HG02884 (cell line): ENCODE data around the gene JADE2.

ENCODE experiments used
- ATAC-seq: cut with Tn5 transposase; IDR thresholded peaks from one replicate; pipeline ENCODE4 v1.9.1; 2021; ENCODE audit warnings: mild to moderate bottlenecking, moderate library complexity; ENCODE audit not compliant: unreplicated experiment

The JADE2 gene

DNA sequence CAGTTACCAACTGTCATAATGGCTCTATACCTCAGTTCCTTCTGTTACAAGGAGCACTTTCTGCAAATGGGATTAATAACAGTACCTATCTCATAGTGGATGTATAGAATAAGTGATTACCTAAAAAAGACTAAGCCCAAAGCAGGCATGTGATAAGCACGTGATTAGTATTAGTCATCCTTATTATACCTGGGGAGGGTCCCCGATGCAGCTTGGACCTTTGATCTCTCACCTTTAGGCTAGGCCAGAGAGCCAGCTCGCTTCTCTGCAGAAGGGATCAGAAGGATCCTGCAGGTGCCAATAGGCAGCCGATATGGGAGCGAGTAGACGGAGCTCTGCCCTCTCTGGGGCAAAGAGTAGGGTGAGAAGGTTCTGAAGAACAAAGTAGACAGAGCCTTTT is 4.0 kb downstream of the JADE2 start:
- ATAC-seq = no peak

GRCh38 chr5:134530301-134531077 is 5.0 kb downstream of the JADE2 start:
- ATAC-seq = no peak

- no peak for ATAC-seq
These were observed 7.8 kb downstream of the JADE2 start for GRCh38 chr5:134533115-134533815.

DNA sequence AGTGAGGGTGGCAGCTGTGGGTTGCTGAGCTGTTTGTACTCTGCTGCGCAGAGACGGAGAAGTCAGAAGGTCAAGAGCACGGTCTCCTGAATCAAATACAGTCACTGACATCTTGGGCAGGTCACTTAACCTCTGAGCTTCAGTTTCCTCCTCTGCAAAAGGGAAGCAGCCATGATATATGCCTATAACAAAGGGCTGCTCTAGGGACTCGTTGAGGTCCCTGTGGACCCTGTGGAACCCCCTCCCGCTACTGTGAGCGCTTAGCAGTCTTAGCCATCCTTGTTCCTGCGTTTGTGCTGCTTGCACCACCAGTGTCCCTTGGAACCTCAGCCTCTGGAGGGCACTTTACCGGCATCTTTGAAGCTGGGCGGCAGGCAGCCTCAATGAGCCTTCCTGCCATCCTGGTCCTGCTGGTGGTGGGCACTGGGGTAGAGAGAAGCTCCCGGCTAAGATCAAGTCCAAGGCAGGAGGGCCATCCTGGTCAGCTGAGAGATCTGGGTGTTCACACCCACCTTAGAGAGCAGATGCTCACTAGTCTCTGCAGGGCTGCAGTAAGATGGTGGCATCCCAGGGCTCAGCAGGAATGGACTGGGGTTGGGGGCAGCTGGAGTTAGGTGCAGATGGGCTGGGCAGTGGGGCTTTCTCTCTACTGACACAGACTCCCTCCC is 8.7 kb downstream of the JADE2 start:
- no peak for ATAC-seq

DNA sequence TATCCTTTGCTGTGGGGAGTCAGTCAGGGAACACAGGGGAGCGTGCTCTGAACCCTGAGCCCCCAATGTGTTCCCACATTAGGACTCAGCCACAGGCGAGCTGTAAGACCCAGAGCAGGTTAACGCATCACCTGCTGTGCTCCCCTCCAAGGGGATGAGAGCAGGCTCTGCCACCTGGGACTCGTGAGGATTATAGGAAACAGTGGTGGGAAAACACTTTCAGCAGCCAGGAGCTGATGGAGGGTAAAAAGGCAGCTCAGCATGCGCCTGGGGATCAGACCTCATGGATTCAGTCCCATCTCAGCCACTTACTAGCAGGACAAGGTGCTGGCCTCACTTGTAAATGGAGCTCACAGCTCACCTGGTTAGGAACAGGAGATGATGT is 9.2 kb downstream of the JADE2 start:
- no peak for ATAC-seq

- ATAC-seq = no peak
These were observed 11.4 kb downstream of the JADE2 start for GRCh38 chr5:134536876-134537275.

- no peak for ATAC-seq
These were observed 11.8 kb downstream of the JADE2 start for GRCh38 chr5:134537297-134537696.

- ATAC-seq = no peak
These were observed 12.8 kb downstream of the JADE2 start for GRCh38 chr5:134538296-134538695.

DNA sequence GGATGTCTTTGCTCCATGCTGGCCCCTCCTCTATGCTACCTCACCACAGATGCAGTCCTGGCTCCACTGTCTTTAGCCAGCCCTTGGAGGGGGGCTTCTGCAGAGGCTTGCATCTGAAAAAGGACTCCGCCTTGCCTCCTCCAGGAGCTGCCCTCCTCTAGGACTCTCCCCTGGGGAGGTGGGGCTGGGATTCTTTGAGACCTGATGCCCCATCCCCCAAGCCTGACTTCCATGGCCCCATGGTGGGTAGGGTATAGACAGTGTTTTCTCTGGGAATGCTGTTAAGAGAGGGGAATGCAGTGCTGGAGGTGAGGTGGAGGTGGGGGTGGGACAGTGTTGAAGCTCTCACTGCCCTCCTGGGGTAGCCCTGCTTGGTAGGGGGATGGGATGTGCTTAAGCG is 14.3 kb downstream of the JADE2 start:
- ATAC-seq = no peak

GRCh38 chr5:134540747-134541733 is 15.6 kb downstream of the JADE2 start:
- no peak for ATAC-seq

- ATAC-seq = no peak
These were observed 16.4 kb downstream of the JADE2 start for GRCh38 chr5:134541736-134542376.

DNA sequence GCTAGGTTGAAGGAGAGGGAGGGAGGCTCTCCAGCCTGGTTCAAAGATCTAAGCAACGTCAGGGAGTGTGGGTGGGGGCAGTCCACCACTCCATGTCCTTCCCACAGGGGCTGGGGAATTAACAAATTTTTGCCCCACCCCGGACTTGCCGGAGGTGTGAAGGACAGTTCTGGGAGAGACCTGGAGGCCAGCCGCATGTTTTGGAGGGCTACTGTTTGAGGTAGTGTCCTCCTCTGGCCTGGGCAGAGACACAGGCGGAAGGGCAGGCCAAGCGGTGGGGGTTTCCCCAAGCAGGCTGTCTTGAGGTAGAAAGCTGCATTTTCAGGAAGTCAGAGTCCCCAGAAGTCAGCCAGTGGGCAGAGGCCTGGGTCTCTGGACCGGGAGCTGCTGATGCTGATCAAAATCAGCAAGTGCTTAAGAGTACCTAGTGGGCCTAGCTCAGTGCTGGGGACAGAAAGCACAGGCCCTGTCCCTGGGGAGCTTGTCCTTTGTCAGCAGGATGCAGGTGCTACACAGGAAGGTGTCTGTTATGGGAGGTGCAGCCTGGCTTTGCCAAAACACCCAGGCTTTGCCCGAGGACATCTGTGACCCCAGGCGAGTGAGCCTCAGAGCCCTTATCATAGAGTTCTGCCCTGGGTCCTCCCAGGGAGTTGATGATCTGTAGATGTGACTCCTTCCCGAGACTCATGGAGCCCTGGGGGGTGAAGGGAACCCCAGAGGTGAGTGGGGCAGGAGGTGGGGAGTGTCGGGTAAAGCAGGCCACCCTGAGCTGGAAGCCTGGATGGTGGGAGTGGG is 18.5 kb downstream of the JADE2 start:
- ATAC-seq = peak; percentile 44

DNA sequence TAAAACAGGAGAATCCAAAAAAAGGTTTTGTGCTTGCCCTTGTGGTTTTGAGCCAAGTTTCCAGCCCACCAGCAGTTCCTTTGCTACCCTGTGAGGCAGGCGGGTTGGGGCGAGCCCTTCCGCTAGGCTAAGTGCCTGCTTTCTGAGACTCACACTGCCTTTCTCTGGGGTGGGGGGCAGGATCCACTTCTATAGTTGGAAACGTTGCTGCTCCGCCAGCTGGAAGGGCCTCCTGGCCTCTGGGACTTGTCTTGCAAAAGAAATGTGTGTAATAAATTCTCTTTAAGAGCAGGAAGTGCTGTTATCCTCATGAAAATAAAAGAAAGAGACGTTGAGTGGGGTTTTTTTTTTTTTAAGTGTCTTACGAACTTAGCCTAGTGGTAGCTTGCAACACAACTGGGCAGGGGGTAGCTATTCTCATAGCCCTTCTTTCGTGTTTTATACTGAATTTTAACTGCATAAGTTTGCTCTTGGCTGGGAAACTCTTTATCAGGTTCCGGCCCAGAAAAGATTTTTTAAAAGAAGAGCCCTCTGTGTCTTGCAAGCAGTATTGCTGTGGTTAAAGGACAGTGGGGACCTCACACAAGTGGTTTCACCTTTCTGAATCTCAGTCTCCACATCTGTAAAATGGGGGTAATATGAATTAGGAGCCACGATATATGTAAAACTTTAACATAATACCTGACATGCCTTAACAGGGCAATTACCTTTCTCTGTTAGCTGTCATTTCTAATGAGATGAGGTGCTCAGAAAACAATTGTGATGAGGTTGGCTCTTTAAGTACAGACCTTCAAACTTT is 19.8 kb downstream of the JADE2 start:
- ATAC-seq = no peak

- ATAC-seq = no peak
These were observed 21.6 kb downstream of the JADE2 start for GRCh38 chr5:134547066-134547465.

- no peak for ATAC-seq
These were observed 22.1 kb downstream of the JADE2 start for GRCh38 chr5:134547579-134547978.

- ATAC-seq = no peak
These were observed 22.7 kb downstream of the JADE2 start for GRCh38 chr5:134547999-134548658.

DNA sequence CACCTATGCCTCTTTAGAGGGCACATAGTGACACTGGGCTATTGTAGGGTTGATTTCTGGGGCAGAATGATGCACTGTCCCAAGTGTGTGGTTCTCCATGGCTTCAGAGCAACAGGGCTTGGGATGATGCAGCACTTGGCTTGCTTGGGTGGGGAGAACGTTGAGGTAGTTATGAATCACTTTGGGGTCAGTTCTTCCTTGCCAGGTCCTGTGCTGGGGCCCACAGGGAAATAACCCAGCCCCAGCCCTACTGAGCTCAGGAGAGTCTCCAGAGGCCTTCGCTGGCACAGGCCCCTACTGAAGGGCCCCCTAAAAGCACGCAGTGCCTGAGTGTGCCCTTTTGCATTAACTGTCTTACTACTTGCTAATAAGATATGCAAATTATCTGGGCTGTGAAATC is 24.2 kb downstream of the JADE2 start:
- ATAC-seq = no peak
